Measurements from ENCODE around the gene DUSP1. TPM values are rescaled to one million over a fixed set of nuclear protein-coding genes. Genes with fewer than 3 reads are reported as not detected.

The DUSP1 gene
- total and polyA plus RNA-seq, 2 of the 13 experiments (the other 11 are each of a cell fraction or from before 2014, with no cell fraction given): 27.1 to 55.5 TPM

- peak; percentile 45; the same call in 1 of the 2 replicates for TF ChIP-seq ZNF780A (CRISPR knock-in tag; IDR thresholded peaks at IDR 0.05)
- no peak for TF ChIP-seq ZNF382 (CRISPR knock-in tag; IDR thresholded peaks at IDR 0.05; ENCODE audit: borderline replicate concordance)
- TF ChIP-seq THAP7 (CRISPR knock-in tag; IDR thresholded peaks at IDR 0.05): no peak
- TF ChIP-seq JARID2 (CRISPR knock-in tag; IDR thresholded peaks at IDR 0.05; ENCODE audit: insufficient replicate concordance): no peak
- peak; percentile 55; the same call in 1 of the 2 replicates for TF ChIP-seq ZNF281 (CRISPR knock-in tag; IDR thresholded peaks at IDR 0.05; ENCODE audit: borderline replicate concordance)
- TF ChIP-seq LCORL (IDR thresholded peaks at IDR 0.05): no peak
- peak; percentile 76; the same call in 1 of the 2 replicates for TF ChIP-seq LCORL (CRISPR knock-in tag; IDR thresholded peaks at IDR 0.05)
- peak; percentile 43; the same call in 1 of the 2 replicates for TF ChIP-seq ZNF614 (CRISPR knock-in tag; IDR thresholded peaks at IDR 0.05; ENCODE audit: borderline replicate concordance)
- TF ChIP-seq ZNF562 (CRISPR knock-in tag; IDR thresholded peaks at IDR 0.05; ENCODE audit: borderline replicate concordance): no peak
- TF ChIP-seq MTA1 (CRISPR knock-in tag; IDR thresholded peaks at IDR 0.05; ENCODE audit: borderline replicate concordance): peak; percentile 70; the same call in 1 of the 2 replicates
- peak; percentile 99 for TF ChIP-seq CEBPG (CRISPR knock-in tag; IDR thresholded peaks at IDR 0.05)
- peak; percentile 59; the same call in 1 of the 2 replicates for TF ChIP-seq MEF2D (CRISPR knock-in tag; IDR thresholded peaks at IDR 0.05)
- no peak for TF ChIP-seq ARID3A (IDR thresholded peaks at IDR 0.05; ENCODE audit: low read depth, low read length)
- no peak for TF ChIP-seq ZNF296 (CRISPR knock-in tag; conservative IDR thresholded peaks at IDR 0.05)
- TF ChIP-seq ZNF563 (CRISPR knock-in tag; IDR thresholded peaks at IDR 0.05): no peak
- TF ChIP-seq ZBTB33 (CRISPR knock-in tag; IDR thresholded peaks at IDR 0.05): 0 out of 2 replicates have a peak, but pooled peaks have one; percentile 16
- 0 out of 2 replicates have a peak, but pooled peaks have one; percentile 75 for TF ChIP-seq NFE2L1 (CRISPR knock-in tag; IDR thresholded peaks at IDR 0.05; ENCODE audit: borderline replicate concordance)
- TF ChIP-seq ZNF792 (CRISPR knock-in tag; IDR thresholded peaks at IDR 0.05): peak; percentile 51; the same call in 1 of the 2 replicates
- peak; percentile 91 for TF ChIP-seq CHD4 (IDR thresholded peaks at IDR 0.05; ENCODE audit: borderline replicate concordance, low read length)
- TF ChIP-seq ATF5 (CRISPR knock-in tag; IDR thresholded peaks at IDR 0.05; ENCODE audit: low read depth): no peak
- TF ChIP-seq SKI (IDR thresholded peaks at IDR 0.05; ENCODE audit: partially characterized antibody): peak; percentile 48
Observed at GRCh38 chr5:172775326-172776234, 4.6 kb upstream of the DUSP1 start (continued).
